ENCODE results near the gene RAB21.
"Not testable (repeated sequence)": the region's sequence is repeated elsewhere in the genome, so short reads cannot be mapped to it uniquely, and the experiment has no call there.

Gene RAB21

GRCh38 chr12:71800177-71800576, 45.5 kb downstream of the RAB21 start:
- DNase-seq: no peak

DNA sequence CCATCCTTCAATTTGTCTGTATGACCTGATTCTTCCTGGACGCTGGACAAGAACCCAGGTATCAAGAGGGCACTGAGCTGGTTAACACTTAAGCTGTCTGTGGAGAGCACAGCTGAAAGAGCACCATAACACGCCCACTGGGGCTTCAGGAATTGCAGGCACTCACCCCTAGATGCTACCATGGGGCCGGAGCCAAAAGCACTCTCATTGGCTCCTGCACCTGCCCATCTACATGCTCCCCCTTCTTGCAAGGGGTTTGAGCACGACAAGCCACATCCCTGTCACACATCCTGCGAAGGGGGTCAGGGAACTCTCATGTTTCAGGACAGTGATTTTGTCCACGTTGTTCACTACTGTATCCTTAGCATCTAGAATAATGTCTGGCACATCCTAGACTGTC, 49.8 kb downstream of the RAB21 start:
- DNase-seq: no peak

DNA sequence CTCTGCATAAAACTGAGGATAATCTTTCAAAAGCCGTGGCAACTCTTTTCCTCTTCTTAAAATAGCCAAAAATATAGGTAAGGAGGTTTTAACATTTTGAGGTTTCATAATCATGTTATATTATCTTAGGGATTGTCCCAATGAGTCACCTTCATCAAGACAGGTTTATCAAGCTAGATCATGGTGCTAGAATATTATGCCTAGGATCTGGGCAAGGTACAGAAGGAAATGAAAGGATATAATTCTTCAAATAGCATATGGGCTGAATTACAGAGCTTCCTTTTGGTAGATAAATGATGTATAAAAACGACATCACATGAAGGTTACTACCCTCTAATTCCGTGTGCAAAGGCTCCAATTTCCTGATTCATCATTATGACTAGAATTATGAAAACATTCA, 56.3 kb downstream of the RAB21 start:
- DNase-seq: no peak

DNA sequence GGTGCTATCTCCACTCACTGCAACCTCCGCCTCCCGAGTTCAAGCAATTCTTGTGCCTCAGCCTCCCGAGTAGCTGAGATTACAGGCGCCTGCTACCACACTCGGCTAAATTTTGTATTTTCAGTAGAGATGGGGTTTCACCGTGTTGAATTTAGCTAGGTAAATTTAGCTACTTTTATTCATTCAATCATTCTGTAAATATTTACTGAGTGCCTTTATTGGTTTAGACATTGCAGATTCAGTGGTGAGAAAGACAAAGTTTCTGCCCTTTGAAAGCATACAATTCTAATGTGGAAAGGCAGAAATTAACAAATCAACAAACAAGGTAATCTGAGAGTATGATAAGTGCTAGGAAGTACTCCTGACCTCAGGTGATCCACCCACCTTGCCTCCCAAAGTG, 60.6 kb downstream of the RAB21 start:
- DNase-seq: not testable (repeated sequence)

DNA sequence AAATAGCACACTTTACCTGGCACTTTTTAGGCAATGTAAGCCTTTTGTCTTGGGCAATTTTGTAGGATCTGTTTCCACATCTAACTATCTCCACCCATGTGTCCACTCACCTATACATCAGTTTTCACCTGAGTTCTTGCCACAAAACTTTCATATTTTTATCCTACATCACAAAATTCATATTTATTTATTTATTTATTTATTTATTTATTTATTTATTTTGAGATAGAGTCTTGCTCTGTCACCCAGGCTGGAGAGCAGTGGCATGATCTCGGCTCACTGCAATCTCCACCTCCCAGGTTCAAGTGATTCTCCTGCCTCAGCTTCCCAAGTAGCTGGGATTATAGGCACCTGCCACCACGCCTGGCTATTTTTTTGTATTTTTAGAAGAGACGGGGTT, 67.4 kb downstream of the RAB21 start:
- DNase-seq: not testable (repeated sequence)

- DNase-seq: no peak
These were observed 74.2 kb downstream of the RAB21 start for GRCh38 chr12:71828813-71829212.

DNA sequence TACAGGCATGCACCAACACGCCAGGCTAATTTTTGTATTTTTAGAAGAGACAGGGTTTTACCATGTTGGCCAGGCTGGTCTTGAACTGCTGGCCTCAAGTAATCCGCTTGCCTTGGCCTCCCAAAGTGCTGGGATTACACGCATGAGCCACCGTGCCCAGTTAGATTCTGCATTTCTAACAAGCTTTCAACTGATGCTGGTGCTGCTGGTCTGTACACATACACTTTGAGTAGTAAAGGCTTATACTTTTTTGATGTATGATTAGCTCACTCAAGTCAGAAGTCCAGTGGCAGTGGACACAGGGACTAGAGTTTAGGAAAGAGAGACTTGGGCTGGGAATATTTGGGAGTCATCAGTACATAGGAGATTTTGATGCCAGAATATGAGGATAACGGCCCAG, 82.7 kb downstream of the RAB21 start:
- no peak for DNase-seq

DNA sequence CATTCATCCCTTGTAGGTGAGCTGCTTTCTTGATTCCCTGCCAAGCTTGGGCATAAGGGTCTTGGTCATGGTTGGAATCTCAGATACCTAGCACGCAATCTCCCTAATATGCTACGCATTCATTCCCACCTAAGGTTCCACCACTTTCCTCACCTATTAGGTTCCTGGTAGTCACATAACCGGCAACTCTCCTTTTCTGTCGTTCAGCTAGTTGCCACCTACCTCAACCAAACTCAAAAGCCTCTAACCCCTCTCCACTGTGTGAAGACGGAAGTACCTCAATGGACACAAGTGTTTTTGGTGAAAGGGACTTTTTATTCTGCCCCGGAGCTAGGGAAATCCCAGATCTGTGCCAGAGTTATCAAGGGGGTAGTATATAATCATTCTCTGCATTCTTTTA, 83.6 kb downstream of the RAB21 start:
- DNase-seq: no peak

DNA sequence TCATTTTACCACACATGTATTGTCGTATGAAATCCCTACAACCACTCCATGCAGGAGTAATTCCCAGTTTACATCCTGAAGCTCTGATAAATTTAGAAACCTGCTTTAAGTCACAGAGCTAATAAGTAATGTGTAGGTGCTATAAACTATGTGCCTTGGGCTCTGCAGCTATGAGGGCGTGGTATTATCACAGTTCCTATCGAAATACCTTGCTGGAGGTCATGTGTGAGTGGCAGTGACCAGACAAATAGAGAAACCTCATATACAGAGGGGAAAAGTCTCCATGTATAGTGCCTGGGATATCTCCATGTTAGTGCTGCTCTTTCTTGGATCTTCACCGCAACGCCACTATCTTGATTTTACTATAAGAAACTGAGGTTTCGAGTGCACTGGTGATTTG, 84.0 kb downstream of the RAB21 start:
- DNase-seq: no peak

- DNase-seq: no peak
These were observed 85.7 kb downstream of the RAB21 start for GRCh38 chr12:71840231-71840847.

GRCh38 chr12:71846322-71846940, 91.8 kb downstream of the RAB21 start:
- no peak for DNase-seq

DNA sequence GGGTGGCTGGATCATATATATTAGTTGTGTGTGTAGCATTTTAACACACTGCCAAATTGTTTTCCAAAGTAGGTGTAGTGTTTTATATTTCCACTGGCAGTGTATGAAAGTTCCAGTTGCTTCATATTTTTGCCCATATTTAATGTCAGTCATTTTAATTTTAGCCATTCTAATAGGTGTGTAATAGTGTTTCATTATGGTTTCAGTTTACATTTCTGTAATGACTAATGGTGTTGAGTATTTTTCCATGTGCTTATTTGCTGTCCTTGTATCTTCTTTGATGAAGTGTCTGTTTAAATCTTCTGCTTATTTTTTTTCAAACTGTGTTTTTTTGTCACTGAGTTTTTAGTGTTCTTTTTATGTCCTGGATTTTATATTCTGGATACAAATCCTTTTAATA, 93.5 kb downstream of the RAB21 start:
- DNase-seq: no peak

DNA sequence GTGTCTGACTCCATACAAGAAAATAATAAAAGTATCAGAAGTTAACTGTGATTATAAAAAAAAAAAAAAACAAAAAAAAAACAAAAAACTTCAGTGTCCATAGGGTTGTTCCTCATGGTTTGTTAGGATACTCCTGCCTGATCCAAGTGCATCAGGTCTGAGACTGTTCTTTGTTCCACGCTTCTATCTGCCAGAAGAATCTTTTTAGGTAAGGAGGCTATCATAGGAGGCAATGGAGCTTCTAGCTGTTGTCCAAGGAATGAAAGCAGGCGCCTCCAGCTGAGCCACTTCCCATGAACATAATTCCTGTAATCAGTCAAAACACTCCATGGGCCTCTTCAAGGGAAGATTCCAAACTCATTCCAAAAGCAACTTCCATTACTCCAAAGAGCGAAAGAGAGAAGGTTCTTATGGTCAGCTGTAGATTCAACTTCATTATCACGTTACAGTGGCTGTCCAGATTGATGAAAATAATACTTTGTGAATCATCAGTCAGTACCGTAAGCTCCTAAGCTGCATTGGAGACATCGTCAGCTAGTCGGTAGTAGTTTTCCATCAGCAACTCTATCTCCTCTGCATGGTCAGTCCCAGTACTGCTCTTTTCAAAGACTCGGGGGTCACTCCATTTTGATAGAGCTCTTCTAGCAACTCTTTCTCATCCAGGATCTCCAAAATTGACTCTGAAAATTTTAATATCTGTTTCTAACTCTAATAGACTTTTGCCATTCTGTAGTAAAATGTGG, 94.6 kb downstream of the RAB21 start:
- DNase-seq: no peak

All from stimulated activated CD4-positive, alpha-beta T cell treated with anti-CD3 and anti-CD28 coated beads, Interleukin-12 subunit alpha, Interleukin-12 subunit beta, amount 100 ng/mL, for 4 hours (primary cell).